OCI-LY3 (cell line): Measurements from ENCODE around the gene ARID5B.

Source experiments
- H2AFZ ChIP-seq: fragments of 200-600, 300-600 bp; shearing (Covaris generic); 2 replicates; pipeline ENCODE4 v1.6.0; 2014; ENCODE audit warnings: antibody characterized with exemption, low read depth, low read length
- H3K27ac ChIP-seq: fragments of 200-600, 300-600 bp; sonication (generic); 2 replicates; pipeline ENCODE4 v1.5.1; 2014; ENCODE audit warnings: mild to moderate bottlenecking, low read length, moderate library complexity, mixed read lengths
- H3K27me3 ChIP-seq: fragments of 200-600, 300-600 bp; sonication (generic); 2 replicates; pipeline ENCODE4 v1.6.1; 2014; ENCODE audit warnings: low read depth, low read length, mixed read lengths
- H3K36me3 ChIP-seq: fragments of 200-600, 300-600 bp; sonication (generic); replicated peaks from 2 replicates; pipeline ENCODE3; 2014; ENCODE audit warnings: low read depth, low read length, mixed read lengths
- H3K4me1 ChIP-seq: fragments of 300-600, 200-600 bp; sonication (generic); 2 replicates; pipeline ENCODE4 v1.6.1; 2014; ENCODE audit warnings: low read length, mixed read lengths
- H3K4me2 ChIP-seq: fragments of 200-600, 300-600 bp; sonication (generic); 2 replicates; pipeline ENCODE4 v1.6.1; 2014; ENCODE audit warnings: low read length, mixed read lengths
- H3K4me3 ChIP-seq: fragments of 300-600, 200-600 bp; sonication (generic); 2 replicates; pipeline ENCODE4 v1.5.1; 2014; ENCODE audit warnings: antibody characterized with exemption, mild to moderate bottlenecking, low read length, moderate library complexity
- H3K79me2 ChIP-seq: fragments of 300-600, 200-600 bp; shearing (Covaris generic); 2 replicates; pipeline ENCODE4 v1.6.1; 2014; ENCODE audit warnings: mild to moderate bottlenecking, low read length, mixed read lengths
- H3K9ac ChIP-seq: fragments of 300-600, 200-600 bp; shearing (Covaris generic); 2 replicates; pipeline ENCODE4 v1.6.0; 2014; ENCODE audit warnings: mild to moderate bottlenecking, low read length, moderate library complexity
- H3K9me3 ChIP-seq: fragments of 200-600, 300-600 bp; shearing (Covaris generic); 2 replicates; pipeline ENCODE4 v1.6.1; 2014; ENCODE audit warnings: low read length, mixed read lengths; ENCODE audit not compliant: insufficient read depth
- H4K20me1 ChIP-seq: fragments of 200-600, 300-600 bp; sonication (generic); 2 replicates; pipeline ENCODE4 v1.6.1; 2016; ENCODE audit warnings: low read length, mixed read lengths; ENCODE audit not compliant: insufficient read depth
- EZH2phosphoT487 ChIP-seq: fragments of 200-600 bp; shearing (Covaris generic); IDR thresholded peaks from 2 replicates; pipeline ENCODE4 v1.6.1; 2018; ENCODE audit warnings: antibody characterized with exemption, mixed run types, low read depth
- TF ChIP-seq, protein P1 (sequence below): fragments of 200-600, 300-600 bp; sonication (generic); IDR thresholded peaks from 2 replicates; pipeline ENCODE4 v1.5.1; 2014; ENCODE audit warnings: antibody characterized with exemption, low read length, low read depth

ARID5B gene

DNA sequence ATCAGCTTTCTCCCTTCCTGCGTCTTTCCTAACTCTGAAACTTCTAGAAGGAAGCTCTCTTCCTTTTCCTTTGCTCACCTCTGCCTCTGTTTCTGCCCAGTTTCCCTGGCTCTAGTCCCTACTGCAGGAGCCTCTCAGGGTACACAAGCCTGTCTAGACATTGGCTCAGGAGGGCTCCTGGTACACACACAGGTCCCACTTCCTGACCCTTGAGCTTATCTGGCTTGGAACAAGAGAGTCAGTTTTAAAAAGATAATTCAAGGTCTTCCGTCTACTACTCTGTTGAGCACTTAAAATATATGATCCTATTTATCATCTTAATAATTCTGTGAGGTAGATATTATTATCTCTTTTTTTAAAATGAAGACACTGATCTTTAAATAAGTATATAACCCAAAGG lies 226.5 kb downstream of the ARID5B start:
- Histone ChIP-seq H3K27me3 (no peaks in the 10 kb centered on the region), H3K4me2 (no peak overlapping the region), H3K27ac (no peak overlapping the region), H3K9me3 (peaks cover 2% of the 10 kb centered on the region; the same call in 1 of the 2 replicates), H3K36me3 (no peaks in the 10 kb centered on the region), H3K4me3 (no peak overlapping the region), H4K20me1 (no peaks in the 10 kb centered on the region), H3K79me2 (no peaks in the 10 kb centered on the region), H3K4me1 (peaks cover 11% of the 10 kb centered on the region), H2AFZ (no peak overlapping the region), H3K9ac (no peak overlapping the region)
- TF ChIP-seq, protein P1, sequence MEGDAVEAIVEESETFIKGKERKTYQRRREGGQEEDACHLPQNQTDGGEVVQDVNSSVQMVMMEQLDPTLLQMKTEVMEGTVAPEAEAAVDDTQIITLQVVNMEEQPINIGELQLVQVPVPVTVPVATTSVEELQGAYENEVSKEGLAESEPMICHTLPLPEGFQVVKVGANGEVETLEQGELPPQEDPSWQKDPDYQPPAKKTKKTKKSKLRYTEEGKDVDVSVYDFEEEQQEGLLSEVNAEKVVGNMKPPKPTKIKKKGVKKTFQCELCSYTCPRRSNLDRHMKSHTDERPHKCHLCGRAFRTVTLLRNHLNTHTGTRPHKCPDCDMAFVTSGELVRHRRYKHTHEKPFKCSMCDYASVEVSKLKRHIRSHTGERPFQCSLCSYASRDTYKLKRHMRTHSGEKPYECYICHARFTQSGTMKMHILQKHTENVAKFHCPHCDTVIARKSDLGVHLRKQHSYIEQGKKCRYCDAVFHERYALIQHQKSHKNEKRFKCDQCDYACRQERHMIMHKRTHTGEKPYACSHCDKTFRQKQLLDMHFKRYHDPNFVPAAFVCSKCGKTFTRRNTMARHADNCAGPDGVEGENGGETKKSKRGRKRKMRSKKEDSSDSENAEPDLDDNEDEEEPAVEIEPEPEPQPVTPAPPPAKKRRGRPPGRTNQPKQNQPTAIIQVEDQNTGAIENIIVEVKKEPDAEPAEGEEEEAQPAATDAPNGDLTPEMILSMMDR: no peak
- TF ChIP-seq EZH2phosphoT487: no peak

DNA sequence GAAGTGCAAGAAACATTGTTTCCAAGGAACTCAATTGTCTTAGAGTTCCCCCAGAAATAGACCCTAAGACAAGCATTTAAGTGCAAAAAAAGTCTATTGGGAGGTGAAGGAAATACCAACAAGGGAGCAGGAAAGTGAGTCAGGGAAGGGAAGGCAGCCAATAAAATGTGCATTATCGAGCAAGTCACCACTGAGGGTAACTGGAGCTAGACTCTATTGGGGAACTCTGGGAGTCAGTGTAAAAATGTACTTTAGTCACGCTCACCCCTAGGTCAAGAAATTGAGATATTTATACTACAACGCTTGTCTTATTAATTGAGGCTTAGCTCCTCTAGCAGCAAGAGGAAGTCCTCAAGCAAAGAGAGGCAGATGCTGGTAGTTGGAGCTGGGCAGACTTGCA lies 229.4 kb downstream of the ARID5B start:
- no peaks in the 10 kb centered on the region for H3K79me2 ChIP-seq
- peaks cover 17% of the 10 kb centered on the region for H3K4me1 ChIP-seq
- no peaks in the 10 kb centered on the region for H3K36me3 ChIP-seq
- no peak overlapping the region for H3K4me2 ChIP-seq
- no peak overlapping the region for H3K4me3 ChIP-seq
- no peaks in the 10 kb centered on the region for H4K20me1 ChIP-seq
- H2AFZ ChIP-seq: no peak overlapping the region
- H3K27ac ChIP-seq: no peak overlapping the region
- no peak for TF ChIP-seq EZH2phosphoT487
- TF ChIP-seq, protein P1: no peak
- no peaks in the 10 kb centered on the region for H3K9me3 ChIP-seq
- no peak overlapping the region for H3K9ac ChIP-seq
- no peaks in the 10 kb centered on the region for H3K27me3 ChIP-seq

DNA sequence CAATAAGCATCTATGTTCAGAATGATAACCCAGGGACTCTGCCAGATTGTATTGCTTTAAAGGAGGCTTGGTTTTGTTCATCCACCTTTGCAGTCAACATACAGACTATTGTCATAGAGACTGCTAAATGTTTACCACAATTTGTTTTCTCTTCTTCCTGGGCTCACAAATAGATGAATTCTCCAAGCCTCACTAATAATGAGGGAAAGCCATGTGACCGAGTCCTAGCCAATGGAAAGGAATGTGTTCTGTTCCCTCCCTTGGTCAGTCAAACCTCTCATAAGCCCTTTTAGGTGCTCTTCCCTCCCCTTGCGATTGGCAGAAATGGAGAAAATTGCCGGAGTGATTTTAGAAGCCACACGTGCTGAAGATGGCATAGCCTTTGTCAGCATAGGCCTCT lies 230.2 kb downstream of the ARID5B start:
- Histone ChIP-seq H3K9ac (no peak overlapping the region), H3K27ac (no peak overlapping the region), H3K4me1 (peaks cover 17% of the 10 kb centered on the region), H3K4me3 (no peak overlapping the region), H3K9me3 (no peaks in the 10 kb centered on the region), H3K4me2 (no peak overlapping the region), H2AFZ (no peak overlapping the region), H3K36me3 (no peaks in the 10 kb centered on the region), H3K27me3 (no peaks in the 10 kb centered on the region), H3K79me2 (no peaks in the 10 kb centered on the region), H4K20me1 (no peaks in the 10 kb centered on the region)
- TF ChIP-seq, protein P1: no peak
- no peak for TF ChIP-seq EZH2phosphoT487

DNA sequence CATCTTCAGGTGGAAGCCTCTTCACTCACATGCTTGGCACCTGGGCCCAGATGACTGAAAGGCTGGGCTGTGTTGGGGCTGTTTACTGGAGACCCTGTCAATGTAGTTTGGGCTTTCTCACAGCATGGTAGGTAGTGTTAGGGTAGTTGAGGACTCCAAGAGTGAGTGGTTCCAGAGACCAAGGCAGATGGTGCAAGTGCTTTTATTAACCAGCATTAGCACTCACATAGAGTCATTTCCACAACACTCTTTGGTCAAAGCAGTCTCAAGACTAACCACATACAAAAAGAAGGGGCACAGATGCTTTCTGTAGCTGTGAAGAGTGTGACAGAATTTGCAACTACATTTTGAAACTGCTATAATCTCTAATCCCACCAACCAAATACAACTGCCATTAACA lies 232.1 kb downstream of the ARID5B start:
- Histone ChIP-seq H3K27ac (peak overlapping the region; percentile 76), H3K4me3 (no peak overlapping the region)
- TF ChIP-seq, protein P1: no peak
- TF ChIP-seq EZH2phosphoT487: no peak

More for the DNA sequence above, 232.1 kb downstream of the ARID5B start:
- H4K20me1 ChIP-seq: no peaks in the 10 kb centered on the region
- no peak overlapping the region for H3K4me2 ChIP-seq
- H3K9me3 ChIP-seq: no peaks in the 10 kb centered on the region; the same call in 1 of the 2 replicates
- H3K4me1 ChIP-seq: peaks cover 9% of the 10 kb centered on the region
- H3K9ac ChIP-seq: no peak overlapping the region; the same call in 1 of the 2 replicates
- H3K36me3 ChIP-seq: no peaks in the 10 kb centered on the region
- H2AFZ ChIP-seq: no peak overlapping the region
- no peaks in the 10 kb centered on the region for H3K79me2 ChIP-seq
- H3K27me3 ChIP-seq: no peaks in the 10 kb centered on the region
